ENCODE data around the gene EXOC7.

The EXOC7 gene

GRCh38 chr17:76137351-76138233 is 34.0 kb upstream of the EXOC7 start:
- TF ChIP-seq CREB1 (IDR thresholded peaks at IDR 0.05; ENCODE audit: low read depth) (no peak), CEBPB (IDR thresholded peaks at IDR 0.05) (no peak), EGR1 (IDR thresholded peaks at IDR 0.05) (no peak), TAF1 (IDR thresholded peaks at IDR 0.05; ENCODE audit: low read depth) (no peak), ZBTB7A (IDR thresholded peaks at IDR 0.05; ENCODE audit: low read depth) (peak; percentile 34; the same call in 1 of the 2 replicates)

GRCh38 chr17:76137001-76137350 is 33.4 kb upstream of the EXOC7 start:
- no peak for TF ChIP-seq CEBPB (IDR thresholded peaks at IDR 0.05)
- TF ChIP-seq, protein P1, sequence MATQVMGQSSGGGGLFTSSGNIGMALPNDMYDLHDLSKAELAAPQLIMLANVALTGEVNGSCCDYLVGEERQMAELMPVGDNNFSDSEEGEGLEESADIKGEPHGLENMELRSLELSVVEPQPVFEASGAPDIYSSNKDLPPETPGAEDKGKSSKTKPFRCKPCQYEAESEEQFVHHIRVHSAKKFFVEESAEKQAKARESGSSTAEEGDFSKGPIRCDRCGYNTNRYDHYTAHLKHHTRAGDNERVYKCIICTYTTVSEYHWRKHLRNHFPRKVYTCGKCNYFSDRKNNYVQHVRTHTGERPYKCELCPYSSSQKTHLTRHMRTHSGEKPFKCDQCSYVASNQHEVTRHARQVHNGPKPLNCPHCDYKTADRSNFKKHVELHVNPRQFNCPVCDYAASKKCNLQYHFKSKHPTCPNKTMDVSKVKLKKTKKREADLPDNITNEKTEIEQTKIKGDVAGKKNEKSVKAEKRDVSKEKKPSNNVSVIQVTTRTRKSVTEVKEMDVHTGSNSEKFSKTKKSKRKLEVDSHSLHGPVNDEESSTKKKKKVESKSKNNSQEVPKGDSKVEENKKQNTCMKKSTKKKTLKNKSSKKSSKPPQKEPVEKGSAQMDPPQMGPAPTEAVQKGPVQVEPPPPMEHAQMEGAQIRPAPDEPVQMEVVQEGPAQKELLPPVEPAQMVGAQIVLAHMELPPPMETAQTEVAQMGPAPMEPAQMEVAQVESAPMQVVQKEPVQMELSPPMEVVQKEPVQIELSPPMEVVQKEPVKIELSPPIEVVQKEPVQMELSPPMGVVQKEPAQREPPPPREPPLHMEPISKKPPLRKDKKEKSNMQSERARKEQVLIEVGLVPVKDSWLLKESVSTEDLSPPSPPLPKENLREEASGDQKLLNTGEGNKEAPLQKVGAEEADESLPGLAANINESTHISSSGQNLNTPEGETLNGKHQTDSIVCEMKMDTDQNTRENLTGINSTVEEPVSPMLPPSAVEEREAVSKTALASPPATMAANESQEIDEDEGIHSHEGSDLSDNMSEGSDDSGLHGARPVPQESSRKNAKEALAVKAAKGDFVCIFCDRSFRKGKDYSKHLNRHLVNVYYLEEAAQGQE (IDR thresholded peaks at IDR 0.05; ENCODE audit: low read depth) = no peak
- no peak for TF ChIP-seq MAX (IDR thresholded peaks at IDR 0.05)
- no peak for TF ChIP-seq TAF1 (IDR thresholded peaks at IDR 0.05; ENCODE audit: low read depth)
- no peak for TF ChIP-seq RAD21 (IDR thresholded peaks at IDR 0.05; ENCODE audit: low read depth)
- TF ChIP-seq TEAD4 (IDR thresholded peaks at IDR 0.05) = no peak
- no peak for TF ChIP-seq FOXM1 (IDR thresholded peaks at IDR 0.05; ENCODE audit: borderline replicate concordance, low read depth)
- no peak for TF ChIP-seq USF1 (IDR thresholded peaks at IDR 0.05)
- no peak for TF ChIP-seq EP300 (IDR thresholded peaks at IDR 0.05; ENCODE audit: borderline replicate concordance)
- TF ChIP-seq NFIC (IDR thresholded peaks at IDR 0.05) = no peak
- TF ChIP-seq TCF12 (IDR thresholded peaks at IDR 0.05; ENCODE audit: low read depth) = no peak
- TF ChIP-seq YY1 (IDR thresholded peaks at IDR 0.05; ENCODE audit: low read depth) = no peak
- no peak for TF ChIP-seq ZBTB7A (IDR thresholded peaks at IDR 0.05; ENCODE audit: low read depth)

GRCh38 chr17:76136276-76137000 is 32.9 kb upstream of the EXOC7 start:
- no peak for TF ChIP-seq EGR1 (IDR thresholded peaks at IDR 0.05)
- no peak for TF ChIP-seq TAF1 (IDR thresholded peaks at IDR 0.05; ENCODE audit: low read depth)
- no peak for TF ChIP-seq NFIC (IDR thresholded peaks at IDR 0.05)
- TF ChIP-seq FOXM1 (IDR thresholded peaks at IDR 0.05; ENCODE audit: borderline replicate concordance, low read depth) = no peak
- TF ChIP-seq YY1 (IDR thresholded peaks at IDR 0.05; ENCODE audit: low read depth) = no peak
- TF ChIP-seq MAX (IDR thresholded peaks at IDR 0.05) = no peak
- no peak for TF ChIP-seq TCF12 (IDR thresholded peaks at IDR 0.05; ENCODE audit: low read depth)
- no peak for TF ChIP-seq CEBPB (IDR thresholded peaks at IDR 0.05)
- TF ChIP-seq CREB1 (IDR thresholded peaks at IDR 0.05; ENCODE audit: low read depth) = no peak
- no peak for TF ChIP-seq ZBTB7A (IDR thresholded peaks at IDR 0.05; ENCODE audit: low read depth)
- no peak for TF ChIP-seq RAD21 (IDR thresholded peaks at IDR 0.05; ENCODE audit: low read depth)
- no peak for TF ChIP-seq USF1 (IDR thresholded peaks at IDR 0.05)
- no peak for TF ChIP-seq EP300 (IDR thresholded peaks at IDR 0.05; ENCODE audit: borderline replicate concordance)
- TF ChIP-seq, protein P1 (IDR thresholded peaks at IDR 0.05; ENCODE audit: low read depth) = no peak
- no peak for TF ChIP-seq TEAD4 (IDR thresholded peaks at IDR 0.05)

DNA sequence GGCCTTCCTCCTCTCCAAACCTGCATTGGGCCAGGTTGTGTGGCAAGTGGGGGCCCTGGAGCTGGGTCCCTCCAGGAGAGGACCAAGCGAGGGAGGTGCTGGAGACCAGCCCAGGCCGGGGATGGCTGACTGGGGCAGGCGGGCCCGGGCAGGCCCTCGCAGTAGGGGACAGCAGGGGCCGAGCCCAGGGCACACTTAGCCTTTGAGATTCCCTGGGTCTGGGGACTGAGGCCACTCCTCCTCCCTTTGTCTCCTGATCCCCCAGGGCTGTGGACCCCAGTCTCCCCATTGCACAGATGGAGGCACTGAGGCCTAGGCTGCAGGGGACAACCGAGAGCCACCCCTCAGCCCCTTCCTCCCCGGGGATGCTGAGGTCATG is 32.2 kb upstream of the EXOC7 start:
- TF ChIP-seq TEAD4 (IDR thresholded peaks at IDR 0.05) = no peak
- TF ChIP-seq MAX (IDR thresholded peaks at IDR 0.05) = no peak
- TF ChIP-seq EP300 (IDR thresholded peaks at IDR 0.05; ENCODE audit: borderline replicate concordance) = no peak

DNA sequence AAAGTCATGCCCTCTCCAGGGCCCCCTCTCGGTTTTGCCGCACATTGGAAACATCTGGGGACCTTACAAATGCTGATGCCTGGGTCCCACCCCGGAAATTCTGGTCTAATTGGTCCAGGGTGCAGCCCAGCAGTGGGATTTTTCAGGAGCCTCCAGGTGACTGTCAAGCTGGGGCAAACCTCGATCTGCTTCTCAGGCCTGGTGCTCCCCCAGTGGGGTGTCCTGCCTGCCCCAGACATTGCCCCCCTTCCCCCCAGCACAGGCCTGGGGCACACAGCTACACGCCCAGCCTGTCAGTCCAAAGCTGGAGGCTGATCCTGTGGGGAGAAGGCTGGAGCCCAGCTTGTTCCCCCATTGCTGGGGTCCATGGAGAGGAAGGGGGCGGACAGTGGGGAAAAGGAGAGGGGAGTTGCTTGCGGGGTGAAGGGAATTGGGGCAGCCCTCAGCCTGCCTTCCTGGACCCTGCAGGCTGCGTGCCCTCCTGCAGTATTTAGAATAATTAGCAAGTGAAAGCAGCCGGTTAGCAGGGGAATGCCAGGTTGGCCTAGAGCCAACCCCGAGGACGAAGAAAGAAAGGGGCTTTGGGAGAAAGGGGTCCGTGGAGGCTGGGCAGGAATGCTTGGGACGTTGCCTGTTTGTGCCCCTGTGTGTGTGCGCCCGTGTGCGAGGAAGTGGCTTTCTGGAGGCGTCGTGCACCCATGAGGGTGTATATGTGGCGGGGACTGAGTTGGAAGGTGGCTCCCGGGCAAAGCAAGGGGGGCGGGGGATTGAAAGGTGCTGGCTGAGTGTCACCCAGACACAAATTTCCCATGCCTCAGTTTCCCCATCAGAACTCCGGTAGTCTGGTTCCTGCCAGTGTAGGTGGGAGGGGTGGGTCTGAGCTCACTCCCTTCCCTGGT is 31.6 kb upstream of the EXOC7 start:
- peak; percentile 42; the same call in 1 of the 2 replicates for TF ChIP-seq TEAD4 (IDR thresholded peaks at IDR 0.05)
- no peak for TF ChIP-seq TCF12 (IDR thresholded peaks at IDR 0.05; ENCODE audit: low read depth)
- TF ChIP-seq NFIC (IDR thresholded peaks at IDR 0.05) = peak; percentile 73

Data from Ishikawa (cell line).